GM19468 (cell line): Measurements from ENCODE around the gene FAM186B.
A peak's percentile ranks its signal among the peaks of the same experiment; 100 is the strongest.

Source experiments
- ATAC-seq: cut with Tn5 transposase; IDR thresholded peaks from one replicate; pipeline ENCODE4 v1.9.1; 2021; ENCODE audit warnings: mild to moderate bottlenecking, moderate library complexity, moderate number of reproducible peaks; ENCODE audit not compliant: unreplicated experiment; ENCODE audit errors: extremely low read depth

The FAM186B gene

DNA sequence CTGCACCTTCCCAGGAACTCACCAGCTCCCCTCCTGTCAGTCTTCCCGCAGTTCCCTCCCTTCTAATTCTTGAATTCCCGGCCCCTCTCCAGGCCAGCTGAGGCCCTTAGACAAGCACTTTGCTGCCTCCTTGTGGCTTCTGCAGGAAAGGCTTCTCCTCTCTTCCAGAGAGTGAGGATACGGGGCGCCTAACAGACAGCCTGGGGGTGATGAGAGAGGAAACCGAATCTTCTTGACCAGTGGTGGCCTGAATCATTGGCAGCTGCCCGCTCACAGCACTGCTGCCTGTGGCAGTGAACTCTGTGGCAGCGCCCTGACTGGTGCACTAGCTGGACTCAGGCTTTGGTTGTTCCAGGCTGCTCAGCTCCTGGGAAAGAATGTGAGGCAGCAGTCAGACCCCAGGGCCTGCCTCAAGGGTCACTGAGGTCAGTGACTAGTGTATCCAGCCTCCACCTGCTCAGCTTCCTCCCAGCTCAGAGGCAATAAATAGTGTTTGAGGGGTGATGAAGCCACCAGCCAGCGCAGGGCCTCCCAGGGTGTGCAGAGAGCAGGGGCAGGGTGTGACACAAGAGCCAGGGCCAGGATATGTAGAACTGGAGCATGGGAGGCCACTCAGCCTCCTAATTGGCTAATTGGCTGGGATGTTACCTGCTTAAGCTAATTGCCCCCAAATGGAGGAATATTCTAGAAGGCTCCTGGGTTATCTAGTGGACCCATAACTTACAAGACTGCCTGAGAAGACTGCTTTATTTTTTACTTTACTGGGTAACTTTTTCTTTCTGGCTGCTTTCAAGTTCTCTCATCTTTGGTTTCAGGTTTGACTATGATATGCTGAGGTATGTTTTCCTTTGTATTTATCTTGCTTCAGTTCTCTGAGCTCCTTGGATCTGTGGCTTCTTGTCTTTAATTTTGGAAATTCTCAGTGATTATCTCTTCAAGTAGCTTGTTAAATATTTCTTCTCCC is 24.6 kb downstream of the FAM186B start:
- no peak for ATAC-seq

DNA sequence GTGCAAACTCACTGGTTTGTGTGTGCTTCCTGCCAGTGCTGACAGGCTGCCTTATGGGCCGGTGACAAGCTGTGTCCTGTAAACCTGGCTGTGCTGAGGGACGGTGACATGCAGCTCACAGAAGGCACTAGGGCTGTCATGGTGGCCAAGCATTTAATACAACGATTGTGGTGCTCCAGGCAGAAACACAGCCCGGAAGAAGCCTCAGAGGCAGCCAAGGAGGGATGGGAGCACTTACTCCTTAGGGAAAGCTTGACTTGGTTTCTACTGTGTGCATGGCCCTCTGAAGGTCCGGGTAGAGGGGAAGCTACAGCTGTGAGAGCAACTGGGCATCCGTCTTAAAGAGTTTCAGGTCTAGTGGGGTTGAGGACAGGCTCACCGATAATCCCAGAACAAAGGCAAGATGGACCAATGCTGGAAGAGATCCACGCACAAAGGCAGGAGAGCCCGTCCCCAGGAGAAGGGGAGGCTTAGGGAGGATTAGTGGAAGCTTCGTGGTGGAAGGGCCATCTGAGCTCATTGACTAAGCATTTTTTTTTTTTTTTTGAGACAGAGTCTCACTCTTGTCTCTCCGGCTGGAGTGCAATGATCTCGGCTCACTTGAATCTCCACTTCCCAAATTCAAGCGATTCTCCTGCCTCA is 26.8 kb downstream of the FAM186B start:
- ATAC-seq: no peak

DNA sequence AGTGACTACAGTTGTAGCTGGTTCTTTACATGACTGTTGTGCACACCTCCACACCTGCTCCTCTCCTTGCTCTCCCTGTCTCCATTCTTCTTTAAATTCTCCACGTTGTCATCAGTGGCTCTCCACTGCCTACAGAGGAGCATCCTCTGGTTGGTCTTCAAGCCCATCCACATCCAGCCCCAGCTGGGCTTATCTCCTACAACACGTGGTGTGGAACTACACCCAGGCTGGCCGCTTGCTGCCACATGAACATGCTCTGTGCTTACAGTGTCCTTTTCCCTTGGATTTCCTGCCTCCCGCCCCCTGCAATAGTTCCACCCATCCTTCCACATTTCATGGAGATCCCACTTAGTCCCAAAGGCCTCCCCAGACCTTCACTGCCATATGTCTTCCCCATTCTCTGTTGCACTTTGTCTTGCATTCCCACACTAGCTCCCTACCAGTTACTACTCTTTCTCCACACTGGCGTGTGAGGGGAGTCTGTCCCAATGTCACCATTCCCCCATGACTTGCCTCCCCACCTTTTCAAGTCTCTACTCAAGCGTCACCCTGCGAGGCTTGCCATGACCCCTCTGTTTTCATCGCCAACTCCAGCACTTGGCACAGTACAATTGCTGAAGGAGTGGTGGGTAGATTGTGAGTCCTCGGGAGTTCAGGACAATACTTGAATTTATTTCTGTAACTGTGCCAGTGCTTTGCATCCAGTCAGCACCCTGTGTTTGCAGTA is 27.7 kb downstream of the FAM186B start:
- ATAC-seq: no peak

DNA sequence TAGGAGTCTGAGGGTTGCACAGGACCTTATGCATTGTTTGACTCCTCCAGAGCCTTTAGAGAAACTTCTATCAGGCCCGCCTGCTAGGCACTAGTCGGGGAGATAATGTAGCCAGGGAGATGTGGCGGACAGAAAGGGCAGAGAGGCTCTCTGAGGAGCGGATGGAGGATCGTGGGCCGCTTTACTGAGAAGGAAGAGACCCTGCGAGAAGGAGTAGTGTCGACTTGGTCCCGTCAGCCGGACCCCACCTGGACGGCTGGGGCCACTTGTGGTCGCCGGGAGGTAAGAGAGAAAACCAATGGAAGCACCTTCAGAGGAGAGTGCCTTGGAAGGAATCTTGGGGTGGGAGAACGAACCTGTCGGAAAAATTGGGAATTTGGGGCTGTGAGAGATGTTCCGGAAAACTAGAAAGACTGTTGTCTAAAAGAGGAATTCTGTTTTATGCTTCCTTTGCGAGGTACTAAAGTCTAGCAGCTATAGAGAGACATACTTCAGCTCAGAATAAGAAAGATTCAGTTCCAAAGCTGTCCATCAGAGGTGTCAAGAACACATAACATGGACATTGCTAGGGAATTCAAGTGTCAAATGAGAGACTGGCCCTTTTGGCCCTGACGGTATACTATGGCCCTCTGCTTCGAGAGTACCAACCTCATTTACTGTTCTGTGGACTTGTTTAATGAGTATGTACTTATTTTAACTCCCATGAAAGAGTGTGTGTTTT is 36.8 kb downstream of the FAM186B start:
- ATAC-seq: no peak

DNA sequence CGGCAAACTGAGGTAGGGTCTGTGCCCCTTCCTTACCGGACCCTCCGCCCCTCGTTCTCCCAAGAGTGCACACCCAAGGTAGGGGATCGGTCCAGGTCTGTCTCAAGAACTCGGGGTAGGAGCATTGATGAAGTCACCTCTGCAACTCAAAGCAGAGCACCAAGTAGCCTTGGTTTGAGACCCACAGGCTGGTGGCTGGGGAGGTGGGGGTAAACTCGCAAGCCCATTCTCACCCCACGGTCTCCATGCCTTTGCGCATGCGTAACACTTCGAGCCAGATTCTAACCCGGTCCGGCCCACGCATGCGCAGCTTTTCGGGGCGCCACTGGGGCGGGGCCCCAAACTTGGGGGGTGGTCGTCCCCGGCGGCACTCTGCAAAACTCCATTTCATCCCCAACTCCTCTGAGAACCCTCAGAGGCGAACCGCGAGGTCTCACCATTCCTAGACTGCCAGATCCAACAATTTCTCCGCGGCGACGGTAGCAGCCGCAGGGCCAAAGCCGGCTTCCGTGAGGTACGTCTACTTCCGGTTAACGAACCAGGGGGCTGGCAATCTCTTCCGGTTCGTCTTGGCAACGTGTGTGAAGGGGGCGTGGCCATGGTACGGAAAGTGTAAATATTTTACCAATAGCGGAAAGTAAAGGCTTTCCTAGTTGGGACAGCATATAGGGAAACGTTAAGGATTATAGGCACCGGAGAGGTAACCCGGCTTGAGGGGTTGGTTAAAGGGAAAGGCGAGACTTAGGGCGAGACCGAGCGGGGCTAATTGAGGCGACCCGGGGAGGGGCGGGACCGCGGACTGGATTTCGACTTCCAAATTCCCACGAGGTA is 37.6 kb downstream of the FAM186B start, which contains the start of gene MCRS1:
MCRS1 (minus strand) TSS at position 532 of the 831 bp plus-strand sequence. CDS start 1,411 bp downstream, outside the sequence.
- peak; percentile 38 for ATAC-seq

DNA sequence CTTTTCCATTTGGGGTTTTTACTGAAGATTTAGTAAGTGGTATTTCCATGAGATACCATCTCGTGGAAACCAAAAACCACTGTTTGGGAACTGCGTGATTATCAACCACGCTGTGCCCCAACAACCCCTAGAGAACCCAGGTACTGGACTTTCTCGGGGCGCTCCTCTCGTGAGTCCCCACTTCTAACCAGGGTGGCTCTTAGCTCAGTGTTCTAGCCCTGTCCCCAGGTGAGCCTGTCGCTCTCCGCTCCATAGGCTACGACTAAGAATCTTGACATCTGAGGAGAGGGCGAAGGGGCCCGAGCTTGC is 38.2 kb downstream of the FAM186B start:
- no peak for ATAC-seq

DNA sequence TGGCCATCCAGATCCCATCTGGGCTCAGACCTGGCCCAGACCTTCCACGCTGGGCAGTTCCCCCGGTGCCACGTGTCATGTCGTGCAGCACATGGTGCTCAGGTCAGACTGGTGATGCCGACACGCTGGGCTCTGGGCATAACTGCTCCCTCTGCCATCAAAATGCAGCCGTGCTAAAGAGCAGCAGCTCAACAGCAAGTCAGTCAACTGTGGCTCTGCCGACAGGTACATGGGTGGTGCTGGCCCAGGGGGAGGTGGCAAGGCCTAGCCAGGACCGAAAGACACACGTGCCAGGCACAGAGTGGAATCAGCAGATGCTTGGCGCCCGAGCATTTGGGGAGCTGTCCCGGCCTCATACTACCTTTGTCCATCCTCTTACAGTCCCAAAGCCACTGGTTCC is 39.1 kb downstream of the FAM186B start:
- no peak for ATAC-seq

DNA sequence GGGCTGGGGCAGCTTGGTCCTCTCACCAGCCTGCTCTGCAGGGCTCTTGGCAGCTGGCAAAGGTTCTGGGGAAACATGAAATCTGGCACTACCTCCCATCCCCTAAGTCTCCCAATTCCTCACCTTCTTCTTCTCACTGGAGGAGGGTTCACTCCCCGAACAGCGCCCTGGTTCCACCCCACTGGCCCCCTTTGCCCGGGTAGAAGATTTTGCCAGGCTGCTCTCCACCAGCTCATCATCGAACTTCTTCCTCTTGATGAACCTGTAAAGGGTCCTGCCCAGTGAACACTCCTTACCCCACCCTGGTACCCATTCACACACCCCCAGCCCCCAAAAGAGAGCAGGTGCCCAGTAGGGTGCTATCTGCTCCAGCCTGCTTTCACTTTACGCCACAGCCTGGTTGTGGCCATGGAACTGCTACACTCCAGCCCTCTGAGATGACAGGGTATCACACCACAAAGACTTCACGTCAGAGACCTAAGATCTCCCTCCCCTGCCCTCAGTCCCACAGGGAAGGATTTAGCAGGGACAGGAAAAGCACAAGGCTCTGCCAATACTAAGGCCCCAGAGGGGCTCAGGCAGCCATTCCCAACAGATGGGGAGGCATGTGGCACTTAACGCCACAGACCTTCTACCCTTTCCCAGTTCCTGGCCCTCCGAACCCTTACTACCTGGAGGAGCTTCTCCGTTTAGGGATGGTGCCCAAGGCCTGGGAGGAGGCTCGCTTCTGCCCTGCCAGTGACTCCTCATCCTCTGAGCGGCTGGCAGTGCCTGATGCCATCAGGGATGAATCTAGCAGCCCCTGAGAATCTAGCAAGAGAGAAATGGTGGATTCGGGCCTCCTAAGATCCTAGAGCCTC is 39.8 kb downstream of the FAM186B start:
- ATAC-seq: no peak

DNA sequence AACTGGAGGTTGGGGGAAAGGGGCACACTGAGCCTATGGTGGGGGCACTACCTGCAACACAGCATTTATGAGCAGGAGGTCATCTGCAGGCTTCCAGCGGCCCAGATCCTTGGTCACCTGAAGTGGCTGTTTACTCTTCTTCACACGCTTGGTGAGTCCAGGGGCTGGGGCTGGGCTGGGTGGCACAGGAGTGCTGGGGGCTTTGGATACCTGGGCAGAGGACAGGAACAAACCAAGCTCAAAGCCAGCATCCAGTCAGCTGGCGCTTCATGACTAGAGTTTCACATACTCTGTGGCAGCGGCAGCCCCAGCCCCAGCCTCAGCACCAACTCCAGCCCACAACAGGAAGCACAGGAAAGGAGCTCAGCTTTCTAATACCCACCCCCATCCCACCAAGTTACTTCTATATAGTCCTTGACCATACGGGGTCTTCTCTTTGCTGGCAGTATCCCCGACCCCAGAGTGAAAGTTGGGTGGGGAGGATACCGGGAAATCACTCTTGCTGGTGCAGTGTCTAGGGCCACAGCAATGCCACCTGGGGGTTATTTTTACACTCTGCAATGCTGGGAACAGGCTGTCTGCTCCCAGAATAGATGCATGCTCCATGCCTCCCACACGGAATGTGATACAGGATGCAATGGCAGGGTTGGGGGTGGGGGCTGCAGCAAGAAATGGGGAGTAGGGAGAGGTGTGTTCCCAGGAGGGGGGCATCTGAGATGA is 40.6 kb downstream of the FAM186B start:
- ATAC-seq: no peak

DNA sequence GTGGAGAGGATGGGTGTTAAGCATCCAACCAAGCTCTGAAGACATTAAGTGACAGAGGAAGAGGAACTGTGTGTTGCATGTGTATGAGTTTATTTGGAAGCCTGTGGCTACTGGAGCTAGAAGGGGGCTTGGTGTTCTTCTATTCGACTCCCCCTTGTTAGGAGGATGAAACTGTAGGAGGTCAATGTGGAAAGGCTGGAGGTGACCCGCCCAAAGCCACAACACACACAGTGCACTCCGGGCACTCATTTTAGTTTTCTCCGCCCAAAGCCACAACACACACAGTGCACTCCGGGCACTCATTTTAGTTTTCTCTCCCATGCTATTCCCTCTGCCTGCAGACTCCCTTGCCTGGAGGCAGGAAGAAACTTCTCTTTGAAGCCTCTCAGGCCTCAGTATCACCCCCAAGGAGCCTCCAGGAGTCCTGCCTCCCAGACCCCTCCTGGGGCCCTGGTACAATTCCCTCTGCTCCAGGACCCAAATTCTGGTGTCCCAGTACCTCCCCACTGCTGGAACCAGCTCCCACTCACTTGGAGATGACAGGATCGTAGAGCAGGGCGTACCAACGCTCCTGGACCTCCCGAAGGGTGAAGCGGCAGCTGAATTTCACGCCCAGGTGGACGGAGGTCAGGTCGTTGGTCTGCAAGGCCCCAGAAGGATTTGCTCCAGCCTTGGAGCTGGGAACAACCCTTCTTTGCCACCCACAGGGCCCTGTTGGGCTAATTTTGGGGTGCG is 41.3 kb downstream of the FAM186B start:
- no peak for ATAC-seq

DNA sequence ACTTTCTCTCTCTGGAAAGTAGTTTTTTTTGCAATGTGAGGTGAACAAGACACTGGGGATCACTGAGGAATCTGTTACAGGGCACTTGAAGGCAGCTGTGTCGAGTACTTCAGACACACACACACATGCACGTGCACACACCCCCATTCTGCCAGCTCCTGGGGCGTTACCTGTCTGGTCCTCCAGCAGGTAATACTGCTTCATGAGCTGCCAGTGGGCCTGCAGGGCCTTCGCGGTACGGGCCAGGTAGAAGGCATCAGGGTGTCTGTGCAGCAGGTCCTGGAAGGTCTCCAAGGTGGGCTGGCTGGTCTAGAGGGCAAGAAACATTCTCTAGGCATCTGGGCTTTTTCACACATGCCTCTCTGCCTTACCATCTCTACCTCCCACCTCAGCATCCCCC is 42.6 kb downstream of the FAM186B start:
- ATAC-seq: no peak

DNA sequence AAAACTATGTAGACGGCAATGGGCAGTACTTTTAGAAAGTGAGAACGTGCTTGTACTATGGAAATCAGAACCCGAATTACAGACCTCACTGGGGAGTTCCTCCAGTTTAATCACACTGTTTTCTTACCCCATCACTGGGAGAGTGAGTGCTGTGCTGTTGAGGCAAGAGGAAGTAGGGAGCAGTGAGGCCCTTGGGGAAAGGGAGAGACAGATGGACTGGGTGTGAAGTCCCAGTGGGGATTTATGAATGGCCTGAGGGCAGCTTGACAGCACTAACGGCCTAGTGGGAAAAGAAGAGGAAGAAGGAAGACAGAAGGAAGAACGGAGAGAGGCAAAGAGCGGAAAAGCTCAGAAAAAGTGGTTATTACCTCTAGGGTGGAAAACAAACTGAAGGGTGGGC is 43.2 kb downstream of the FAM186B start:
- no peak for ATAC-seq

DNA sequence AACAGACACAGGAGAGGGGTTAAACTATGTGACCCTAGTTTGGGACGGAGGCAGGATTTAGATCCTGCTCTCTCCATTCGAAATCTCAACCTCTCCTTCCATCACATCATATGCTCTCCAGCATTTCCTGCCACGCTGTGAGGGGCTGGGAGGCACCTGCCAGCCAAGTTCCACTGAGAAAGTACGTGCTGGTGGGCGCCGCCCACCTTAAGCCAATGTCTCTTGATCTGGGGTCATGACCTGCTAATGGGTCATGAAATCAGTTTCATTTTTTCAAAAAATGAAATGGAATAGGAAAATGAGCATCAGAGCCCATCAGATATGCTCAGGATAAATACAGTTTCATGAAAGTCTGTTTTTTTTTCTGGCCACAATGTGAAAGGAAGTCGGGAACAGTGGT is 44.7 kb downstream of the FAM186B start:
- no peak for ATAC-seq

DNA sequence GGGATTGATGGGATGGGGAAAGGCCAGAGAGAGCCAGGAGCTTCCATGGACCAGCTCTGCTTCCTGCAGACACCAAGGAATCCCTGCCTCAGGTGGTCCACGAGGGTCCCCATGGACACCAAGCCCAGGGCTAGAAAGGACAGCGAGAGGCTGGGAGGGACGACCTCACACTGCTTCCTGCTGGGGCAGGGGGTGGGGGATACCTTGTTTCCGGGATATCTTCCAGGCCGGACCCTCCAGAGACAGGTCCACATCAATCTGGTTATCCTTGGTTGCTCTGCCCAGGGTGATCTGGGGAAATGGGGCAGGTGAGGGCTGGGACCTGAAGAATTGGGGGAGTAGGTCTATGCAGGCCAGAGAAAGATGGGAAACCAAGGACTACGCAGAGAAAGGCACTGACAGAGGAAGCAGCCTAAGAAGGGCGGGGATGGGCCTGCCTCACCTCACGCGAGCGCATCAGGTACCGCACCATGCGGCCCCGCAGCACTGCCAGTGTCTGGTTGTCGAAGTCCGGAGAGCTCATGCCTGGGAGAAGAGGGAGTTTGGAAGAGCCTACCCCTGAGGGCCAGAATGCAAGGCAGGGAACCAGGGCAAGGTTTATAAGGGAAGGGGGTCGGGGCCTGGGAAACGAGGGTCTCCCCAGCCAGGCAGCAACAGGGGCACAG is 46.3 kb downstream of the FAM186B start:
- no peak for ATAC-seq

DNA sequence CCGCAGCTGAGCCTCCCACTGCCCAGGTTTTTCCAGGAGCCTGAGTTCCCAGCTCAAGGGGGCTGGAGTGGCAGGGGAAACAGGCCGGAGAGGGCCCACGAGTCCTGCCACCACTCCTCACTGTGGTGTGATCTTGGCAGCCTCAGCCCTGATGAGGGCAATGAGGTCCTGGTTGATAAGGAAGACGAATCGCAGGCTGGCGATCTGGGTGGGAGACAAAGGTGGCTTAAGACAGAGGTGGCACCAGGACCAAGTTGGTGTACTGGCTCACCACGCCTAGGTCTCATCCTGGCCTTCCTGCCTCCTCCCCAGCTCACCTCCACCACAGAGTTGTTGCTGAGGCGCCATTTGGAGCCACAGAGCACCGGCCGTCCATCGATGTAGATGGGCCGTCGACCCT is 46.9 kb downstream of the FAM186B start:
- ATAC-seq: no peak

DNA sequence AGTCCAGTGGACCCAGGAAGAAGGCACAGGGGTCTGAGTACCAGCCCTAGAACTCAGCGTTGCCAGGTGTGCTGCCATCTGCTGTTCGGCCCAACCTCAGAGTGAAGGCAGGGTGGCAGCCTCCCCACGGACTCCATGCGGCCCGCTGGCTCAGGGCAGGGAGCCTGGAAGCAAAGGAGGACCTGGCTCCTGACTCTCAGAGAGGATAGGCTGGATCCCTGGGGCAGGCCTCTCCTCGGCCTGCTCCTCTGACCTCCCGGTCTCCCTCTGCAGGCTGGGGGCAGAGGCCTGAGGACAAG is 47.6 kb downstream of the FAM186B start:
- no peak for ATAC-seq
